Body of pancreas (tissue), 4 donors: Measurements from ENCODE around the gene ACTL8.

Source experiments
- POLR2A ChIP-seq, 3 donors: fragments of 450-650 bp; IDR thresholded peaks; one replicate each; pipeline ENCODE4 v1.6.1; 2016; ENCODE audit warnings: antibody characterized with exemption in 3 of 3, mild to moderate bottlenecking in 2 of 3
- TF ChIP-seq, protein P1 (sequence below), 7 experiments: fragments of 450-650 bp in 4 of 7; fragments of 200-600 bp in 3 of 7; sonication (generic) in 3 of 7; IDR thresholded peaks; one replicate each; pipeline ENCODE4 v1.5.1; 2016 to 2019; ENCODE audit warnings: antibody characterized with exemption in 7 of 7

DNA sequence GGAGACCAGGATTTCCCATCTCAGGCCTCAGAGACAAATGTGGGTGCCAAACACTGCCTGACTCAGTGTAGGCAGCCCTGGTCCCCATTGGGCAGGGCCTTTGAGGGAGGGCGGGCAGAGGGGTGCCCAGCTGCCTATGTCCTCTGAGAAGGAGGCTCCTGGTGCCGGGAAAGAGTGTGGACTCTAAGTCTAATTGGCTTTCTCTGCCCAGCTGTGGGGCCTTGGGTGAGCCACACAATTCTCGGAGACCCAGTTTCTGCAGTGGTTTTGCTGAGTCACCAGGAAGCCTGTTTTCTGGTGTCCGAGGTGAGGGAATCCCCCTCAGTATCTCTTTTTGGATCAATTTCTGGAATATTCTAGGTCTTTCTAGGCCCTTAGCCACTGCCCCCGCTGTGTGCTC, 35.3 kb upstream of the ACTL8 start:
- TF ChIP-seq, protein P1, sequence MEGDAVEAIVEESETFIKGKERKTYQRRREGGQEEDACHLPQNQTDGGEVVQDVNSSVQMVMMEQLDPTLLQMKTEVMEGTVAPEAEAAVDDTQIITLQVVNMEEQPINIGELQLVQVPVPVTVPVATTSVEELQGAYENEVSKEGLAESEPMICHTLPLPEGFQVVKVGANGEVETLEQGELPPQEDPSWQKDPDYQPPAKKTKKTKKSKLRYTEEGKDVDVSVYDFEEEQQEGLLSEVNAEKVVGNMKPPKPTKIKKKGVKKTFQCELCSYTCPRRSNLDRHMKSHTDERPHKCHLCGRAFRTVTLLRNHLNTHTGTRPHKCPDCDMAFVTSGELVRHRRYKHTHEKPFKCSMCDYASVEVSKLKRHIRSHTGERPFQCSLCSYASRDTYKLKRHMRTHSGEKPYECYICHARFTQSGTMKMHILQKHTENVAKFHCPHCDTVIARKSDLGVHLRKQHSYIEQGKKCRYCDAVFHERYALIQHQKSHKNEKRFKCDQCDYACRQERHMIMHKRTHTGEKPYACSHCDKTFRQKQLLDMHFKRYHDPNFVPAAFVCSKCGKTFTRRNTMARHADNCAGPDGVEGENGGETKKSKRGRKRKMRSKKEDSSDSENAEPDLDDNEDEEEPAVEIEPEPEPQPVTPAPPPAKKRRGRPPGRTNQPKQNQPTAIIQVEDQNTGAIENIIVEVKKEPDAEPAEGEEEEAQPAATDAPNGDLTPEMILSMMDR (IDR thresholded peaks at IDR 0.05): no peak
- TF ChIP-seq POLR2A (IDR thresholded peaks at IDR 0.05): no peak
